NCI-H748 treated with DMSO at 0.1 percent for 48 hours (cell line): ENCODE measurements around the gene PODXL.
A peak's percentile ranks its signal among the peaks of the same experiment; 100 is the strongest.
"Not testable (repeated sequence)": the region's sequence is repeated elsewhere in the genome, so short reads cannot be mapped to it uniquely, and the experiment has no call there.

Experiments used
- DNase-seq: peaks from one replicate; lab custom pipeline; 2025; lab: John Stamatoyannopoulos, UW

Gene PODXL

DNA sequence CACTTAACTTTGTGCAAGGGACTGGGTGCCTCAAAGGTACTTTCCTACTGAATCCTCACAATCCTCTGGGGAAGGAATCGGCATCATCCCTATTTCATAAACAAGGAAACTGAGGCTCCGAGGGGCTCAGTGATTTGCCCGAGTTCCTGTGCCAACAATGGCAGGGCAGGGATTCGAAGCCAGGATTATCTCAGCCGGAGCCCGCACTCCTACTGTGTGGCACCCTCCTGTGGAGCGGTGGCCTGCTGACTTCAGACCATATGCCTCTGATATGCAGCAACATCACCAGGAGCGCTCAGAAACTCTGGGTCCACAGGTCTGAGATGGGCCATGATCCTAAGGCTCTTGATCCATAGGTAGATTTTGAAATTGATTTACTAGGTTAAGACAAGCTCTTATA is 46.6 kb downstream of the PODXL start:
- no peak for DNase-seq

- no peak for DNase-seq
These were observed 47.5 kb downstream of the PODXL start for GRCh38 chr7:131508754-131509486.

GRCh38 chr7:131507592-131508331 is 48.7 kb downstream of the PODXL start:
- DNase-seq, result peak; percentile 66

- DNase-seq, result no peak
These were observed 49.8 kb downstream of the PODXL start for GRCh38 chr7:131506597-131506996.

GRCh38 chr7:131505636-131506557 is 50.5 kb downstream of the PODXL start:
- DNase-seq, result no peak

DNA sequence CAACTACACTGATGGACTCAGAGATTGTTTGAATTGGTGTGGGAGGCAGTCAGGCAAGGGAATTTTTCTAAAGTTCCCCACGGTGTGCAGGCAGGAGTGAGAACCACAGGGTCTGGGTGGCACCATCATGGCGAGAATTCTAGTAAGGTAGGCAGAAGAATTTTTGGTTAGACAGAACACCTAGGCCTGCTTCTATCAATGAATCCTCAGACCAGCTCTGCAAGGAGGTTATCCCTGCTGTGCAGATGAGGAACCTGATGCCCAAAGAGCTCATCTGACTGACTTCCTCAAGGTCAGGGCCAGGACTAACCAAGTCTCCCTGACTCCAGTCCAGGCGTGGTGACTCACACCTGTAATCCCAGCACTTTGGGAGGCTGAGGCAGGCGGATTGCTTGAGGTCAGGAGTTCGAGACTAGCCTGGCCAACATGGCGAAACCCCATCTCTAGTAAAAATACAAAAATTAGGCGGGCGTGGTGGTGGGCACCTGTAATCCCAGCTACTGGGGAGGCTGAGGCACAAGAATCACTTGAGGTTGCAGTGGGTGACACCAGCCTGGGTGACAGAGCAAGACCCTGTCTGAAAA is 51.3 kb downstream of the PODXL start:
- DNase-seq, result not testable (repeated sequence)

- DNase-seq, result no peak
These were observed 52.1 kb downstream of the PODXL start for GRCh38 chr7:131504157-131504899.

DNA sequence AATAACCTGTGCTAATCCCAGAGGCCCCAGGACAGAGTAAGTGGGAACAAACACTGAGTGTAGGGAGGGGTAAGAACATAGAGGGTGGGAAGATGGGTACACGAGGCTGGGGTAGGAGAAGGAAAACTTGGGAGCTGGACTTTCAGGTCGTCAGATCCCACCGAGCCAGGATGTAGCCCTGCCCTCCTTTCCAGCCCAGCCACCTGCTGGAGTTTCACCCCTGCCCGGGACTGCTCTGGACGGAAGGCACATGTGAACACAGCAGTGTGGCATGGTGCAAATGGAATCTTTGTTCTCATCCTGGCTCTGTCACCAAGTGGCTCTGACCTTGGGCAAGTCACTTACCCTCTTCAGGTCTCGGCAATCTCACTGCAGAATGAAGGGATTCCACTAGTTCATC is 52.8 kb downstream of the PODXL start:
- no peak for DNase-seq

DNA sequence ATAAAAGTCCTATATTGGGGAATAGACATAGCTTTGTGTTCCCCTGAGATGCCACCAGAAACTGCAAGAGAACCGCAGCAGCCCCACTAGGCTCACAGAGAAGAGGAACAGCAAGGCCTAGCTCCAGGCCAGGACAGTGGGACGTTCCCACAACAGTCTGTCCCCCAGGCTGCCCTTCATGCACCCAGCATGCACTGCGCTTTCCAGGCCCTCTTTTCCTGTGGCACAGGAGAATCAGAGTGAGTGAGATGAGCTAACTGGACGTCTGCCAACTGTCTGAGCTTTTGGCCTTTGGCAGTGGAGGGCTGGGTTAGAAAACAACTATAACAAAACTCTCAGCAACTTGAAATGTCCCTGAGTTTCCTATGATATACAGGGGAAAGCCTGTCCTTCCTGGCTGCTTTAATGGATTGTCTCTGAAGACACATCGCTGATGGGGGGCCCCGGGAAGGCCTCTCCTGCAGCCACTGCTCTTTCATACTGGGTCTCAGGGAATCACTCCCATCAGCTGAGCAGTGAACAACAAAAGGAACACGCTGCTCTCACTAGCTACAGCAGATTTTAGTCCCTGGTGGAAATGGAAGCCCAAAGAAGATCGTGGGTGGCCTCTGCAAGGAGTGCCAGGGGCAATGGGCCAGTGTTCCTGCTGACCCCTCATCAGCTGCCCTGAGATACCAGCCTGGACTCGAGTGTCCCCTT is 53.5 kb downstream of the PODXL start:
- DNase-seq, result no peak

- DNase-seq, result no peak
These were observed 54.3 kb downstream of the PODXL start for GRCh38 chr7:131501930-131502685.

GRCh38 chr7:131501422-131501821 is 55.0 kb downstream of the PODXL start:
- DNase-seq, result no peak

DNA sequence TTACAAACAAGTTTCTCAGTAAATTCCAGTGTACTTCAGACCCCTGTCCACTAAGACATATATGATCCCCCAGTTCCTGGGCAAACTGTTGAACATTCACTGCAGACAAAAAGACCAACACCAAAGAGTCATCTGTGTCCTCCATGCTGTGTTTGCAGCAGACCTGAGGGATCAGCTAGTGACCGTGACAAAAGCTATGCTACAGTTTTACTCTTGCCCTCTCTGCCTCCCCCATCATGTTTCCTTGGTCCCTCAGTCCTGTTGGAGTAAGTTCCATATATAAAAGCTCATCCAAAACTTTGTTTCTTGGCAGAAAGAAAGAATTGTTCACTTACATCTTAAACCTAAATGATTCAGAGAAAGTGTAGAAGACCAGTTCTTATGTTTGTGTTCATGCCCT is 56.1 kb downstream of the PODXL start:
- DNase-seq, result no peak

DNA sequence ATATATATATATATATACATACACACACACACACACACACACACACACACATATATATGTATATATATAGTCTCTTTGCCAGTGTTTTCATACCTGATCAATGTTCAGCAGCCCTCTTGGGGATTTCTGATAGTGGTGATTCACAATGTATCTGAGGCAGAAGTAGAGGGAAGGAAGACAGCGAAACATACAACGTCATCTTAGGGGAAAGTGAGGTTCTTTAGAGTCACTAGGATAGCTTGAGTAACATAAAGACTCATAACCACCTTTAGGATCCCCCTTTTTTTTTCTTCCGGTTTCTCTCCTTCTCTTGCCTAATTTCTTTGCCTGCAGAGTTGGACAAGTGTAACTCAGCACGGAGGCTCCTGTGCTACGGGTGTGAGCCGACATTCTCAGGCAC is 56.6 kb downstream of the PODXL start:
- DNase-seq, result no peak

GRCh38 chr7:131498237-131498885 is 58.1 kb downstream of the PODXL start:
- no peak for DNase-seq

DNA sequence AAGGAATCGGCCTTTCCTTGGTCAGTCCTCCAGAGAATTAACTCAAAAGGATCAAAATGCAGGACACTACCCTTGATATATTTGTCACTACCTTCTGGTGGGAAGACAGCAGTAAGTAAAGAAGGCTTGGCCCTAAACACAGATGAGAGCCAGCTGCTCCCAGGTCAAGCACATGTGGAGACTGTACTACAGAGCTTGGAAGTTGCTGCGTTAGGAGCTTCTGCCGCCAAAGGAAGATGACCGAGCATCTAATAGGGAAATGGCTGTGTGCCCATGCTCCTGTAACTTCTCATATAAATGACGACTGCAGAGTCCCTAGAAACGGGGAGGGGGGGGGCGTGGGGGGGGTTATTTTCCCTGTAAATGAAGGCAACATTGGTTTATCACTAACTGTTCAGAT is 59.0 kb downstream of the PODXL start:
- DNase-seq, result no peak

DNA sequence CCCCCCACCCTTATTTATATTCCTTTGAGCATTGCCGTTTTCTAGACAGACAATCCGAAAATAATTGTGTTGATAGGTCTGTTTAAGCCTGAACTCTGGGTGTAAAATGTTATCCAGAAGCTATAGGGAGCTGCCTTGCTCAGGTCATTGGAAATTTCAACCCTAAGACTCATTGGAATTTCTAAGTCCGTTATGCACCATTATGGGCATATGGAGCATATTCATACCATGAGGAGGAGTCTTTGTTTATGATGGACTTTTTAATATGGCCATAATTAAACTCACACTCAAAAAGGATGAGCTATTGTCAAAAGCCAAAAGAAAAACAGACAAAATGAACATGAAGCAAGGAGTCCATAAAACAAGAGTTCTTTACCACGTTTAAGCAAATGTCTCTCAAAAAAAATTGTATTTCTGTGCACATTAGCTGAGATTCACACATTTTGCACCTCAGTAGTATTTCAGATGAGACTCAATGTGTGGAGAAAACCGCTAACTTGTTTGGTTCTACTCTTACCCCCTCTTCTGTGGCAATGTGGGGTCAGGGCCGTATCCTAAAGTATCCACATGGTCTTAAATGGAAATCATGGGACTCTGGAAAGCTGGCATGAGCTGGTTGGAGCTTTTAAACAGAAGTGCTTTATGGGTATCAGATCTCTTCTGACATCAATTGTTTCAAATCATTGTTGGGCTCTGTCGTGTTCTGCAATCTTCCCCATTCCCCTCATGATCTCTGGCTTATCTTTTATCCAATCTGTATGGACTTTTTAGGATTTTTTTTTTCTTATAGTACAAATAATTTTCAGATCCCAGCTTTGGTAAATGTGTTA is 60.5 kb downstream of the PODXL start:
- DNase-seq, result no peak

DNA sequence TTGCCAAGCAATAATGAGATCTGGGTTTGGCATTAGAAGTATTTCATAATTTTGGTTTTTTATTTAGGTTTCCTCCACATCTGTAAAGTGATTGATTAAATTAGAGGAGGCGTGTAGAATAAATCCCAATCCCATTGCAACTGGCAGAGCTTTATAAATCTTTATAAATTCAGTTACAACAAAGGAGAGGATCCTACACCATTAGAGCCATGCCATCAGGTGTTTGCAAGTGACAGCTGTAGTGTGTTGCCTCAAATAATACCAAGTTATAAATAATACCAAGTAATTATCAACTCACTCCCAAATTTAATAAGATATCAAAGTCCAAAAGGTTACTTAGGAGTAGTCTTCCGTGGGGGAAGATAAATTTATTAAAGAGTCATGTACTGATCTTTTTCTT is 62.2 kb downstream of the PODXL start:
- no peak for DNase-seq

DNA sequence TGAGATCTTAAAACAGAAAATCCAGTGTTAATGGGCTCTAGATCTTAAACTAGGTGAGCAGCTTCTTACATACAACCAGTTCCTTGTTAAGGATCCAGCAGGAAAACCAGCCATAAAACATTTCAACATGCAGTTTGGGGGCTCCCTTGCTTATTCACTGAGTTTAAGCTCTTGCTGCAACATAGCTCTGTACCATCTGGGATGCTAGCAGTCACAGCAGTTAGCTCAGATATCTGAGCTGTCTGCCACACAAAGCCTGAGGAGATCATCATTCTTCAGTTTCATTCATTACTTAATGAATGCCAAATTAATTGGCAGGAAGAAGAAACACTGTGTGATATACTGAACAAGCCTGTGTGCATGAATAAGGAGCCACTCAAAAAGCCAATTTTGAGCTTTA is 62.8 kb downstream of the PODXL start:
- DNase-seq, result no peak

DNA sequence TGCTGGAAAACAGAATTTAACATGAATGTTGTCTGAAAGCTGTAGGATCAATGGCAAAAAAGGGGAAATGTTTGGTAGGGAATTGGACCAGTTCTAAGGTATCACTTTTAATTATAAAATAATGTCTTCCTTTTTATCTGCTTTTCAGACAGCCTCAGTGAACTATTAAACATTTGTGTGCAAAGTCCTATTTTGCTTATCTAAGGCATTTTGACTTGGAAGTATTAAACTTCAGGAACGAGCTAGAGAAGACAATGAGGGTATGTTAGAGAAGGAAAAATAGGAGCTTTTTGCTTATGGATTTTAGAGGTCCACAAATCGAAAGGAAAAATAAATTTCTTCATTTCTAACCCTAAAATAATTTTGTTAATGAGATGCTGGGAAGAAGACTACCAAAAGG is 63.3 kb downstream of the PODXL start:
- no peak for DNase-seq
